DOHH2 (cell line): ENCODE measurements around the gene OBP2A.

Experiments
- H3F3A ChIP-seq: fragments of 200-600 bp; sonication (generic), shearing (Covaris generic); 2 replicates; pipeline ENCODE4 v1.6.0; 2016; ENCODE audit warnings: antibody characterized with exemption, mild to moderate bottlenecking; ENCODE audit not compliant: control insufficient read depth, insufficient read depth
- H3K27ac ChIP-seq: fragments of 200-600 bp; sonication (generic); 2 replicates; pipeline ENCODE4 v1.5.1; 2014; ENCODE audit warnings: low read depth, mild to moderate bottlenecking, low read length, moderate library complexity
- H3K27me3 ChIP-seq: fragments of 200-600 bp; sonication (generic); 2 replicates; pipeline ENCODE4 v1.6.1; 2014; ENCODE audit warnings: mild to moderate bottlenecking, low read length, mixed read lengths; ENCODE audit not compliant: control insufficient read depth
- H3K36me3 ChIP-seq: fragments of 200-600 bp; sonication (generic); 2 replicates; pipeline ENCODE4 v1.6.1; 2014; ENCODE audit warnings: mild to moderate bottlenecking, low read length, moderate library complexity, mixed read lengths; ENCODE audit not compliant: control insufficient read depth
- H3K4me1 ChIP-seq: fragments of 200-600 bp; sonication (generic); 2 replicates; pipeline ENCODE4 v1.6.1; 2014; ENCODE audit warnings: mild to moderate bottlenecking, low read length, mixed read lengths; ENCODE audit not compliant: control insufficient read depth
- H3K4me2 ChIP-seq: fragments of 200-600 bp; sonication (generic); 2 replicates; pipeline ENCODE4 v1.6.0; 2014; ENCODE audit warnings: mild to moderate bottlenecking, low read length, moderate library complexity
- H3K4me3 ChIP-seq: fragments of 200-600 bp; sonication (generic); 2 replicates; pipeline ENCODE4 v1.5.1; 2014; ENCODE audit warnings: mild to moderate bottlenecking, low read length, mixed read lengths
- H3K79me2 ChIP-seq: fragments of 200-600 bp; sonication (generic); 2 replicates; pipeline ENCODE4 v1.6.1; 2014; ENCODE audit warnings: mild to moderate bottlenecking, low read length, mixed read lengths; ENCODE audit not compliant: control insufficient read depth
- H3K9me2 ChIP-seq: fragments of 200-600 bp; sonication (generic); replicated peaks from 2 replicates; pipeline ENCODE4 v1.6.1; 2014; ENCODE audit warnings: mild to moderate bottlenecking, low read length, mixed read lengths; ENCODE audit not compliant: control insufficient read depth
- H3K9me3 ChIP-seq: fragments of 200-600 bp; sonication (generic); 2 replicates; pipeline ENCODE4 v1.6.1; 2014; ENCODE audit warnings: antibody characterized with exemption, low read length, mixed read lengths; ENCODE audit not compliant: control insufficient read depth, insufficient read depth
- H4K20me1 ChIP-seq: fragments of 200-600 bp; sonication (generic); 2 replicates; pipeline ENCODE4 v1.6.0; 2014; ENCODE audit warnings: low read depth, mild to moderate bottlenecking, antibody characterized with exemption, low read length, moderate library complexity; ENCODE audit not compliant: control insufficient read depth, insufficient read depth
- EZH2phosphoT487 ChIP-seq: fragments of 200-600 bp; sonication (generic); IDR thresholded peaks from 2 replicates; pipeline ENCODE4 v1.6.1; 2017; ENCODE audit warnings: borderline replicate concordance, mild to moderate bottlenecking, antibody characterized with exemption, low read length, moderate library complexity, mixed read lengths
- TF ChIP-seq, protein P1 (sequence below): fragments of 200-600 bp; sonication (generic); IDR thresholded peaks from one replicate; pipeline ENCODE4 v1.5.1; 2014; ENCODE audit warnings: antibody characterized with exemption, mild to moderate bottlenecking, low read depth, low read length; ENCODE audit not compliant: poor library complexity, severe bottlenecking

OBP2A gene

DNA sequence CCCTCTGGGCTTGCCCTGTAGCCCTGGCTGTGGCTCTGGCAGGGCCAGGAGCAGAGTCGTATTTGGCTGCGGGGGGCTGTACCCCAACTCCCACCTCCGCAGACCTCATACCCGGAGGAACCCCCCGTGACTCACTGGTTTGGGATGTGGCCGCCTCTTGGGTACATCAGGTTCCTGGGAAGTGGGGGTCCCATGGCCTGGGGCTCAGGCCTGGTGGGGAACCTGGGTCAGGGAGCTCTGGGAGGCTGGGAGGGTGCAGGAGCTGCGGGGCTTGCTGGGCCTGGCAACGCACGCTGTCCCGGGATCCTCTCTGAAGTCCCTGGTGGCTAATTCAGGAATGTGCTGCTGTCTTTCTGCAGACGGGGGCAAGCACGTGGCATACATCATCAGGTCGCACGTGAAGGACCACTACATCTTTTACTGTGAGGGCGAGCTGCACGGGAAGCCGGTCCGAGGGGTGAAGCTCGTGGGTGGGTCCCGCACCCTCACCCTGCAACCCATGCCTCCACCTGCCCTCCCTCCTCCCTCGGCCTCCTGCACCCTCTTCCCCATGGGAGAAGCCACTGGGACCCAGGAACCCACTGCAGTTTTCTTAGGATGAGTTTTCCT, 22.3 kb upstream of the OBP2A start:
- no peaks in the 10 kb centered on the region for H4K20me1 ChIP-seq
- no peaks in the 10 kb centered on the region for H3K9me3 ChIP-seq
- no peaks in the 10 kb centered on the region for H3K4me1 ChIP-seq
- H3K4me3 ChIP-seq, result no peak overlapping the region
- H3K79me2 ChIP-seq, result no peaks in the 10 kb centered on the region
- no peaks in the 10 kb centered on the region for H3K27me3 ChIP-seq
- H3K9me2 ChIP-seq, result no peaks in the 10 kb centered on the region
- no peaks in the 10 kb centered on the region for H3F3A ChIP-seq
- no peaks in the 10 kb centered on the region for H3K36me3 ChIP-seq
- H3K27ac ChIP-seq, result no peak overlapping the region
- TF ChIP-seq EZH2phosphoT487, result no peak
- TF ChIP-seq, protein P1, sequence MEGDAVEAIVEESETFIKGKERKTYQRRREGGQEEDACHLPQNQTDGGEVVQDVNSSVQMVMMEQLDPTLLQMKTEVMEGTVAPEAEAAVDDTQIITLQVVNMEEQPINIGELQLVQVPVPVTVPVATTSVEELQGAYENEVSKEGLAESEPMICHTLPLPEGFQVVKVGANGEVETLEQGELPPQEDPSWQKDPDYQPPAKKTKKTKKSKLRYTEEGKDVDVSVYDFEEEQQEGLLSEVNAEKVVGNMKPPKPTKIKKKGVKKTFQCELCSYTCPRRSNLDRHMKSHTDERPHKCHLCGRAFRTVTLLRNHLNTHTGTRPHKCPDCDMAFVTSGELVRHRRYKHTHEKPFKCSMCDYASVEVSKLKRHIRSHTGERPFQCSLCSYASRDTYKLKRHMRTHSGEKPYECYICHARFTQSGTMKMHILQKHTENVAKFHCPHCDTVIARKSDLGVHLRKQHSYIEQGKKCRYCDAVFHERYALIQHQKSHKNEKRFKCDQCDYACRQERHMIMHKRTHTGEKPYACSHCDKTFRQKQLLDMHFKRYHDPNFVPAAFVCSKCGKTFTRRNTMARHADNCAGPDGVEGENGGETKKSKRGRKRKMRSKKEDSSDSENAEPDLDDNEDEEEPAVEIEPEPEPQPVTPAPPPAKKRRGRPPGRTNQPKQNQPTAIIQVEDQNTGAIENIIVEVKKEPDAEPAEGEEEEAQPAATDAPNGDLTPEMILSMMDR, result no peak
- no peak overlapping the region for H3K4me2 ChIP-seq

DNA sequence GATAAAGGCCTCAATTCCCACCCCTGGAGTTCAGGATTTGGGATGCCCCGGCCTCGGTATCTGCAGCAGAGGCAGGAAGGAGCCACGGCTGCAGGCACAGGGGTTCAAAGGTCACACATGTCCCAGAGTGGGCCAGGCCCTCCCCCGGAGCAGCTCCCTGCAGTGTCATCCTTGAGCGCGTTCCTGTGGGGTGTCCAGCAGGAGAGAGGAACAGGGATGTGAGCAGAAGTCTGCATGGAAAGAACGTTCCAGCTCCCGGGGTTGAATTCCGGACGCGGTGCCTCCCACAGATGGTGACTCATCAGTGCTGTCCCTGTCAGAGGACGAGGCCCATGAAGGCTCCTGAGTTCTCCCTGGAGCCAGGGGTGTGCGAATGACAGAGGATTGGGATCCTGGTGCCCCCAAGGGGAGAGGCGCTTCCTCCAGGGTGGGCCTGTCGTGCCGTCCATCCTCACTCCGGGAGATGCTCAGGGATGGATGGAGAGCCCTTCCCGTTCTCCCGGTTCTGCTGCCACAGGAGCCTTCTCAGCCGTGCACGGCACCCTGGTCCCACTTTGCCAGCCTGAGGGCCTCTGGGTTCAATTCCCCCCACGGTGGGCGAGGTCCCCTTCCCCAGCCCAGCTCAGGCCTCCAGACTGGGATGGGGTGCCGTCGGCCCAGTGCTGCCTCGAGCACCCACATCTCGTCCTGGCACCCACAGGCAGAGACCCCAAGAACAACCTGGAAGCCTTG, 21.6 kb upstream of the OBP2A start:
- H4K20me1 ChIP-seq, result no peaks in the 10 kb centered on the region
- no peak overlapping the region for H3K4me3 ChIP-seq
- H3K9me3 ChIP-seq, result no peaks in the 10 kb centered on the region
- H3K4me2 ChIP-seq, result no peak overlapping the region
- H3F3A ChIP-seq, result no peaks in the 10 kb centered on the region
- no peaks in the 10 kb centered on the region for H3K9me2 ChIP-seq
- H3K79me2 ChIP-seq, result no peaks in the 10 kb centered on the region
- TF ChIP-seq EZH2phosphoT487, result no peak
- TF ChIP-seq, protein P1, result no peak
- H3K36me3 ChIP-seq, result no peaks in the 10 kb centered on the region
- no peaks in the 10 kb centered on the region for H3K27me3 ChIP-seq
- H3K4me1 ChIP-seq, result no peaks in the 10 kb centered on the region
- H3K27ac ChIP-seq, result no peak overlapping the region

- Histone ChIP-seq H3K9me3 (no peaks in the 10 kb centered on the region), H3K4me1 (no peaks in the 10 kb centered on the region), H3K4me2 (no peak overlapping the region), H3F3A (no peaks in the 10 kb centered on the region), H3K4me3 (no peak overlapping the region), H3K27ac (no peak overlapping the region), H3K27me3 (no peaks in the 10 kb centered on the region), H4K20me1 (no peaks in the 10 kb centered on the region), H3K79me2 (no peaks in the 10 kb centered on the region), H3K36me3 (no peaks in the 10 kb centered on the region), H3K9me2 (no peaks in the 10 kb centered on the region)
- TF ChIP-seq EZH2phosphoT487, result no peak
- TF ChIP-seq, protein P1, result no peak
These were observed 20.5 kb upstream of the OBP2A start for GRCh38 chr9:135525241-135526088.
